GM23338 (cell line): ENCODE data around the gene SERPINI1. TPM values are rescaled to one million over a fixed set of nuclear protein-coding genes. Genes with fewer than 3 reads are reported as not detected.

ENCODE experiments used
- ATAC-seq: fragments of 200-7000 bp; cut with Tn5 transposase; 3 replicates; pipeline ENCODE4 v1.9.1; 2020
- DNase-seq: peaks from one replicate; pipeline ENCODE4 v3.0.0-alpha.2; 2015; ENCODE audit warnings: low spot score
- H2AFZ ChIP-seq: fragments of 200-600 bp; sonication (generic); 2 replicates; pipeline ENCODE4 v1.8.0; 2016; ENCODE audit warnings: antibody characterized with exemption, mild to moderate bottlenecking, moderate library complexity
- H3F3A ChIP-seq: fragments of 200-600 bp; sonication (generic); replicated peaks from 2 replicates; pipeline ENCODE4 v1.8.0; 2017; ENCODE audit warnings: antibody characterized with exemption, mixed run types, low read depth
- H3K27ac ChIP-seq: fragments of 200-600 bp; sonication (generic); 2 replicates; pipeline ENCODE4 v1.6.1; 2016; ENCODE audit warnings: low read depth
- H3K27me3 ChIP-seq: fragments of 200-600 bp; sonication (generic); 2 replicates; pipeline ENCODE4 v1.8.0; 2016; ENCODE audit warnings: mild to moderate bottlenecking, mixed run types, moderate library complexity; ENCODE audit not compliant: insufficient read depth
- H3K36me3 ChIP-seq: fragments of 200-600 bp; sonication (generic); 2 replicates; pipeline ENCODE4 v1.8.0; 2016; ENCODE audit warnings: mild to moderate bottlenecking; ENCODE audit not compliant: insufficient read depth
- H3K4me1 ChIP-seq: fragments of 200-600 bp; sonication (generic); 2 replicates; pipeline ENCODE4 v1.8.0; 2016; ENCODE audit warnings: mild to moderate bottlenecking, moderate library complexity; ENCODE audit not compliant: insufficient read depth
- H3K4me2 ChIP-seq: fragments of 200-600 bp; sonication (generic); 2 replicates; pipeline ENCODE4 v1.7.1; 2017; ENCODE audit warnings: mixed run types
- H3K4me3 ChIP-seq: fragments of 200-600 bp; sonication (generic); 2 replicates; pipeline ENCODE4 v1.6.1; 2016; ENCODE audit warnings: mixed run types
- H3K79me2 ChIP-seq: fragments of 200-600 bp; sonication (generic); replicated peaks from 2 replicates; pipeline ENCODE4 v1.8.0; 2017; ENCODE audit warnings: mild to moderate bottlenecking; ENCODE audit not compliant: insufficient read depth
- H3K9me2 ChIP-seq: fragments of 200-600 bp; sonication (generic); 2 replicates; pipeline ENCODE4 v1.8.0; 2017; ENCODE audit not compliant: insufficient read depth
- H4K20me1 ChIP-seq: fragments of 200-600 bp; sonication (generic); replicated peaks from 2 replicates; pipeline ENCODE4 v1.8.0; 2017; ENCODE audit warnings: mild to moderate bottlenecking; ENCODE audit not compliant: insufficient read depth
- H3K27ac Mint-ChIP-seq: 2 replicates; pipeline ENCODE4 v1.8.0; 2020; ENCODE audit warnings: inconsistent platforms, mild to moderate bottlenecking, moderate library complexity, mixed read lengths
- H3K27me3 Mint-ChIP-seq: 3 replicates; pipeline ENCODE4 v1.8.0; 2022; ENCODE audit warnings: low read depth, mild to moderate bottlenecking, moderate library complexity, mixed read lengths, inconsistent platforms; ENCODE audit not compliant: insufficient read depth, poor library complexity
- H3K36me3 Mint-ChIP-seq: 3 replicates; pipeline ENCODE4 v1.8.0; 2021; ENCODE audit warnings: low read depth, mild to moderate bottlenecking, inconsistent platforms, moderate library complexity, mixed read lengths
- H3K4me1 Mint-ChIP-seq: 3 replicates; pipeline ENCODE4 v1.8.0; 2020; ENCODE audit warnings: mild to moderate bottlenecking, inconsistent platforms, mixed read lengths
- H3K4me3 Mint-ChIP-seq: 3 replicates; pipeline ENCODE4 v1.8.0; 2021; ENCODE audit warnings: moderate library complexity, mild to moderate bottlenecking, inconsistent platforms, mixed read lengths
- H3K9me3 Mint-ChIP-seq: 3 replicates; pipeline ENCODE4 v1.8.0; 2020; ENCODE audit warnings: moderate library complexity, mild to moderate bottlenecking, inconsistent platforms, mixed read lengths
- CREB1 ChIP-seq: fragments of 250-450 bp; sonication (Bioruptor Pico); IDR thresholded peaks from 2 replicates; pipeline ENCODE4 v1.5.0; 2020; ENCODE audit warnings: low read depth, mild to moderate bottlenecking, moderate library complexity
- JUNB ChIP-seq: IDR thresholded peaks from one replicate; pipeline ENCODE4 v1.6.1; 2016; ENCODE audit warnings: antibody characterized with exemption; ENCODE audit not compliant: unreplicated experiment
- NANOG ChIP-seq: IDR thresholded peaks from 2 replicates; pipeline ENCODE4 v1.6.1; 2016; ENCODE audit warnings: antibody characterized with exemption, borderline replicate concordance
- POLR2AphosphoS5 ChIP-seq: IDR thresholded peaks from 2 replicates; pipeline ENCODE4 v1.6.1; 2016; ENCODE audit warnings: antibody characterized with exemption, low read depth
- STAT1 ChIP-seq: IDR thresholded peaks from one replicate; pipeline ENCODE4 v1.6.1; 2016; ENCODE audit warnings: antibody characterized with exemption; ENCODE audit not compliant: unreplicated experiment
- ZNF114 ChIP-seq: fragments of 250-450 bp; sonication (Bioruptor Pico); IDR thresholded peaks from 2 replicates; pipeline ENCODE4 v1.5.0; 2020; ENCODE audit warnings: mild to moderate bottlenecking, moderate library complexity
- ZNF331 ChIP-seq: fragments of 250-450 bp; sonication (Bioruptor Pico); IDR thresholded peaks from 2 replicates; pipeline ENCODE4 v1.5.0; 2020; ENCODE audit warnings: low read depth, mild to moderate bottlenecking, moderate library complexity
- polyA plus RNA-seq: library from polyadenylated mRNA; unstranded; fragments of >200 nt; fragmentation: Nextera tagmentation; extraction: Ambion mirVana; gene quantifications from 2 replicates; pipeline ENCODE4 v1.2.1, GENCODE V29; 2016
- total RNA-seq: library from RNA; depleted of rRNA; stranded (reverse); fragments of >200 nt; shearing (Covaris generic); gene quantifications from 2 replicates; pipeline ENCODE4 v1.2.3, GENCODE V29; 2014
- TF ChIP-seq, protein P1 (sequence below): IDR thresholded peaks from one replicate; pipeline ENCODE4 v1.6.1; 2018; ENCODE audit warnings: antibody characterized with exemption; ENCODE audit not compliant: unreplicated experiment
- TF ChIP-seq, protein P2 (sequence below), 2 experiments: fragments of 200-600 bp in 1 of 2; sonication (generic) in 1 of 2; conservative IDR thresholded peaks; 2 replicates each; pipeline versions ENCODE4 v1.5.1 to v1.6.1; 2016 to 2017; ENCODE audit warnings: antibody characterized with exemption in 2 of 2, low read depth in 2 of 2, mild to moderate bottlenecking in 2 of 2, moderate library complexity in 1 of 2
- TF ChIP-seq, protein P3 (sequence below): IDR thresholded peaks from 2 replicates; pipeline ENCODE4 v1.6.1; 2016; ENCODE audit warnings: antibody characterized with exemption
- TF ChIP-seq, protein P4 (sequence below): fragments of 250-450 bp; sonication (Bioruptor Pico); IDR thresholded peaks from 2 replicates; pipeline ENCODE4 v1.5.0; 2020; ENCODE audit warnings: mild to moderate bottlenecking, moderate library complexity

The SERPINI1 gene
- total and polyA plus RNA-seq, 2 experiments from 2014 or later: 9.2 to 26.6 TPM

DNA sequence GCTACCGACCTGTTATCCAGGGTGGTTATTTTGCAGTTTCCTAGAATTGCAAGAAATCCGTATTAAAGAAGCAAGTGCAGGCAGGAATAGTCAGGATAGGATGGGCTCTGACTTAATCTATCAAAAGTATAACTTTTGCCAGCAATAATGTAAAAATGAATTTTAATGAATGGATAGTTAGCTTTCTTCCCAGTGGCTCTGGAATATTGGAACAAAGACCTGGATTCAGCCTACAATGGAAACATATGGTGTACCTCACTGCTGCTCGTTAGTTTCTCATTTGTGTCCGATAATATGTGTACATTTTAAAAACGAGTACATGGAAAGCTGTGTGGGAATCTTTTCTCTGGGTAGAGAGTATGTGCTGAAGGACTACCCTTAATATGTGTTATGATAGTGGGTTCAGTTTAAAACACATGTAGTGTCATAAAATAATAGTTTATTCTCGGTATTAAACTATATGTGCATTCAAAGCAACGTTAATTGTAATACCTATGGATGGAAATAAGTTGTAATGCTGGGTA, 805 bp downstream of the SERPINI1 start (continued):
- TF ChIP-seq ZNF331 (CRISPR knock-in tag) (no peak), JUNB (no peak), STAT1 (no peak), NANOG (no peak), POLR2AphosphoS5 (no peak), CREB1 (CRISPR knock-in tag) (no peak), ZNF114 (no peak)
- TF ChIP-seq, protein P1, sequence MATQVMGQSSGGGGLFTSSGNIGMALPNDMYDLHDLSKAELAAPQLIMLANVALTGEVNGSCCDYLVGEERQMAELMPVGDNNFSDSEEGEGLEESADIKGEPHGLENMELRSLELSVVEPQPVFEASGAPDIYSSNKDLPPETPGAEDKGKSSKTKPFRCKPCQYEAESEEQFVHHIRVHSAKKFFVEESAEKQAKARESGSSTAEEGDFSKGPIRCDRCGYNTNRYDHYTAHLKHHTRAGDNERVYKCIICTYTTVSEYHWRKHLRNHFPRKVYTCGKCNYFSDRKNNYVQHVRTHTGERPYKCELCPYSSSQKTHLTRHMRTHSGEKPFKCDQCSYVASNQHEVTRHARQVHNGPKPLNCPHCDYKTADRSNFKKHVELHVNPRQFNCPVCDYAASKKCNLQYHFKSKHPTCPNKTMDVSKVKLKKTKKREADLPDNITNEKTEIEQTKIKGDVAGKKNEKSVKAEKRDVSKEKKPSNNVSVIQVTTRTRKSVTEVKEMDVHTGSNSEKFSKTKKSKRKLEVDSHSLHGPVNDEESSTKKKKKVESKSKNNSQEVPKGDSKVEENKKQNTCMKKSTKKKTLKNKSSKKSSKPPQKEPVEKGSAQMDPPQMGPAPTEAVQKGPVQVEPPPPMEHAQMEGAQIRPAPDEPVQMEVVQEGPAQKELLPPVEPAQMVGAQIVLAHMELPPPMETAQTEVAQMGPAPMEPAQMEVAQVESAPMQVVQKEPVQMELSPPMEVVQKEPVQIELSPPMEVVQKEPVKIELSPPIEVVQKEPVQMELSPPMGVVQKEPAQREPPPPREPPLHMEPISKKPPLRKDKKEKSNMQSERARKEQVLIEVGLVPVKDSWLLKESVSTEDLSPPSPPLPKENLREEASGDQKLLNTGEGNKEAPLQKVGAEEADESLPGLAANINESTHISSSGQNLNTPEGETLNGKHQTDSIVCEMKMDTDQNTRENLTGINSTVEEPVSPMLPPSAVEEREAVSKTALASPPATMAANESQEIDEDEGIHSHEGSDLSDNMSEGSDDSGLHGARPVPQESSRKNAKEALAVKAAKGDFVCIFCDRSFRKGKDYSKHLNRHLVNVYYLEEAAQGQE: no peak
- TF ChIP-seq, protein P2, sequence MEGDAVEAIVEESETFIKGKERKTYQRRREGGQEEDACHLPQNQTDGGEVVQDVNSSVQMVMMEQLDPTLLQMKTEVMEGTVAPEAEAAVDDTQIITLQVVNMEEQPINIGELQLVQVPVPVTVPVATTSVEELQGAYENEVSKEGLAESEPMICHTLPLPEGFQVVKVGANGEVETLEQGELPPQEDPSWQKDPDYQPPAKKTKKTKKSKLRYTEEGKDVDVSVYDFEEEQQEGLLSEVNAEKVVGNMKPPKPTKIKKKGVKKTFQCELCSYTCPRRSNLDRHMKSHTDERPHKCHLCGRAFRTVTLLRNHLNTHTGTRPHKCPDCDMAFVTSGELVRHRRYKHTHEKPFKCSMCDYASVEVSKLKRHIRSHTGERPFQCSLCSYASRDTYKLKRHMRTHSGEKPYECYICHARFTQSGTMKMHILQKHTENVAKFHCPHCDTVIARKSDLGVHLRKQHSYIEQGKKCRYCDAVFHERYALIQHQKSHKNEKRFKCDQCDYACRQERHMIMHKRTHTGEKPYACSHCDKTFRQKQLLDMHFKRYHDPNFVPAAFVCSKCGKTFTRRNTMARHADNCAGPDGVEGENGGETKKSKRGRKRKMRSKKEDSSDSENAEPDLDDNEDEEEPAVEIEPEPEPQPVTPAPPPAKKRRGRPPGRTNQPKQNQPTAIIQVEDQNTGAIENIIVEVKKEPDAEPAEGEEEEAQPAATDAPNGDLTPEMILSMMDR (conservative IDR thresholded peaks at IDR 0.05; ENCODE audit: low read depth in 2 of 2): no peak
- TF ChIP-seq, protein P3, sequence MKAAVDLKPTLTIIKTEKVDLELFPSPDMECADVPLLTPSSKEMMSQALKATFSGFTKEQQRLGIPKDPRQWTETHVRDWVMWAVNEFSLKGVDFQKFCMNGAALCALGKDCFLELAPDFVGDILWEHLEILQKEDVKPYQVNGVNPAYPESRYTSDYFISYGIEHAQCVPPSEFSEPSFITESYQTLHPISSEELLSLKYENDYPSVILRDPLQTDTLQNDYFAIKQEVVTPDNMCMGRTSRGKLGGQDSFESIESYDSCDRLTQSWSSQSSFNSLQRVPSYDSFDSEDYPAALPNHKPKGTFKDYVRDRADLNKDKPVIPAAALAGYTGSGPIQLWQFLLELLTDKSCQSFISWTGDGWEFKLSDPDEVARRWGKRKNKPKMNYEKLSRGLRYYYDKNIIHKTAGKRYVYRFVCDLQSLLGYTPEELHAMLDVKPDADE: no peak

DNA sequence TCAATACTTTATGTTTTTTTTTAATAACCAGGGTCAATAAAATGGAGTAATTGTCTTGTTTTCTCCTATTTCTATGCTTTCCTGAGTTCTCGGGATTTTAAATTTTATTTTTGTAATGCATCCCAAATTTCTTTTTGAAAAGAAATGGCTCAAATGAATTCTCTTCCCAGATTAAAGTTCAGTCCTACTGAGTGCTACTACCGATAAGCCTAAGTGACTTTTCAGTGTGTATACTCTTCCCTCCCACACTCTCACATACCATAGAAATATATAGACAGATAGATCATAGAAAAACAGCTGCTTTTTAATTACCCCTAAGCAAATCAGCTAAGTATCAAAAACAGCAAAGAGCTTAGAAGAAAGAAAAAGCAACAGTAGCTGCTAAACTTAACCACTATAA, 1.5 kb downstream of the SERPINI1 start:
- DNase-seq (no peak), ATAC-seq (no peak)
- Histone ChIP-seq H3K27ac (no peak overlapping the region), H2AFZ (no peak overlapping the region), H3K79me2 (peaks cover 74% of the 10 kb centered on the region), H4K20me1 (peaks cover 6% of the 10 kb centered on the region), H3K4me3 (peak overlapping the region; percentile 82; the same call in 1 of the 2 replicates), H3K4me2 (peak overlapping the region; percentile 90), H3K36me3 (no peaks in the 10 kb centered on the region), H3F3A (no peaks in the 10 kb centered on the region; the same call in 1 of the 2 replicates), H3K9me2 (no peaks in the 10 kb centered on the region), H3K4me1 (peaks cover 26% of the 10 kb centered on the region), H3K27me3 (no peaks in the 10 kb centered on the region)
- Mint-ChIP-seq H3K4me3 (peak overlapping the region; percentile 49; the same call in 2 of the 3 replicates), H3K9me3 (no peaks in the 10 kb centered on the region), H3K36me3 (no peaks in the 10 kb centered on the region), H3K27ac (no peak overlapping the region), H3K27me3 (no peaks in the 10 kb centered on the region), H3K4me1 (peaks cover 23% of the 10 kb centered on the region)
- TF ChIP-seq NANOG (no peak), ZNF114 (no peak), JUNB (no peak), STAT1 (no peak), ZNF331 (CRISPR knock-in tag) (no peak)
- TF ChIP-seq, protein P4, sequence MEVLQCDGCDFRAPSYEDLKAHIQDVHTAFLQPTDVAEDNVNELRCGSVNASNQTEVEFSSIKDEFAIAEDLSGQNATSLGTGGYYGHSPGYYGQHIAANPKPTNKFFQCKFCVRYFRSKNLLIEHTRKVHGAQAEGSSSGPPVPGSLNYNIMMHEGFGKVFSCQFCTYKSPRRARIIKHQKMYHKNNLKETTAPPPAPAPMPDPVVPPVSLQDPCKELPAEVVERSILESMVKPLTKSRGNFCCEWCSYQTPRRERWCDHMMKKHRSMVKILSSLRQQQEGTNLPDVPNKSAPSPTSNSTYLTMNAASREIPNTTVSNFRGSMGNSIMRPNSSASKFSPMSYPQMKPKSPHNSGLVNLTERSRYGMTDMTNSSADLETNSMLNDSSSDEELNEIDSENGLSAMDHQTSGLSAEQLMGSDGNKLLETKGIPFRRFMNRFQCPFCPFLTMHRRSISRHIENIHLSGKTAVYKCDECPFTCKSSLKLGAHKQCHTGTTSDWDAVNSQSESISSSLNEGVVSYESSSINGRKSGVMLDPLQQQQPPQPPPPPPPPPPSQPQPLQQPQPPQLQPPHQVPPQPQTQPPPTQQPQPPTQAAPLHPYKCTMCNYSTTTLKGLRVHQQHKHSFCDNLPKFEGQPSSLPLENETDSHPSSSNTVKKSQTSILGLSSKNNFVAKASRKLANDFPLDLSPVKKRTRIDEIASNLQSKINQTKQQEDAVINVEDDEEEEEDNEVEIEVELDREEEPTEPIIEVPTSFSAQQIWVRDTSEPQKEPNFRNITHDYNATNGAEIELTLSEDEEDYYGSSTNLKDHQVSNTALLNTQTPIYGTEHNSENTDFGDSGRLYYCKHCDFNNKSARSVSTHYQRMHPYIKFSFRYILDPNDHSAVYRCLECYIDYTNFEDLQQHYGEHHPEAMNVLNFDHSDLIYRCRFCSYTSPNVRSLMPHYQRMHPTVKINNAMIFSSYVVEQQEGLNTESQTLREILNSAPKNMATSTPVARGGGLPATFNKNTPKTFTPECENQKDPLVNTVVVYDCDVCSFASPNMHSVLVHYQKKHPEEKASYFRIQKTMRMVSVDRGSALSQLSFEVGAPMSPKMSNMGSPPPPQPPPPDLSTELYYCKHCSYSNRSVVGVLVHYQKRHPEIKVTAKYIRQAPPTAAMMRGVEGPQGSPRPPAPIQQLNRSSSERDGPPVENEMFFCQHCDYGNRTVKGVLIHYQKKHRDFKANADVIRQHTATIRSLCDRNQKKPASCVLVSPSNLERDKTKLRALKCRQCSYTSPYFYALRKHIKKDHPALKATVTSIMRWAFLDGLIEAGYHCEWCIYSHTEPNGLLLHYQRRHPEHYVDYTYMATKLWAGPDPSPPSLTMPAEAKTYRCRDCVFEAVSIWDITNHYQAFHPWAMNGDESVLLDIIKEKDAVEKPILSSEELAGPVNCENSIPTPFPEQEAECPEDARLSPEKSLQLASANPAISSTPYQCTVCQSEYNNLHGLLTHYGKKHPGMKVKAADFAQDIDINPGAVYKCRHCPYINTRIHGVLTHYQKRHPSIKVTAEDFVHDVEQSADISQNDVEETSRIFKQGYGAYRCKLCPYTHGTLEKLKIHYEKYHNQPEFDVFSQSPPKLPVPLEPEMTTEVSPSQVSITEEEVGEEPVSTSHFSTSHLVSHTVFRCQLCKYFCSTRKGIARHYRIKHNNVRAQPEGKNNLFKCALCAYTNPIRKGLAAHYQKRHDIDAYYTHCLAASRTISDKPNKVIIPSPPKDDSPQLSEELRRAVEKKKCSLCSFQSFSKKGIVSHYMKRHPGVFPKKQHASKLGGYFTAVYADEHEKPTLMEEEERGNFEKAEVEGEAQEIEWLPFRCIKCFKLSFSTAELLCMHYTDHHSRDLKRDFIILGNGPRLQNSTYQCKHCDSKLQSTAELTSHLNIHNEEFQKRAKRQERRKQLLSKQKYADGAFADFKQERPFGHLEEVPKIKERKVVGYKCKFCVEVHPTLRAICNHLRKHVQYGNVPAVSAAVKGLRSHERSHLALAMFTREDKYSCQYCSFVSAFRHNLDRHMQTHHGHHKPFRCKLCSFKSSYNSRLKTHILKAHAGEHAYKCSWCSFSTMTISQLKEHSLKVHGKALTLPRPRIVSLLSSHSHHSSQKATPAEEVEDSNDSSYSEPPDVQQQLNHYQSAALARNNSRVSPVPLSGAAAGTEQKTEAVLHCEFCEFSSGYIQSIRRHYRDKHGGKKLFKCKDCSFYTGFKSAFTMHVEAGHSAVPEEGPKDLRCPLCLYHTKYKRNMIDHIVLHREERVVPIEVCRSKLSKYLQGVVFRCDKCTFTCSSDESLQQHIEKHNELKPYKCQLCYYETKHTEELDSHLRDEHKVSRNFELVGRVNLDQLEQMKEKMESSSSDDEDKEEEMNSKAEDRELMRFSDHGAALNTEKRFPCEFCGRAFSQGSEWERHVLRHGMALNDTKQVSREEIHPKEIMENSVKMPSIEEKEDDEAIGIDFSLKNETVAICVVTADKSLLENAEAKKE: no peak
